Neural cell (in vitro differentiated cells): Measurements from ENCODE around the gene DHX38. TPM values are rescaled to one million over a fixed set of nuclear protein-coding genes. Genes with fewer than 3 reads are reported as not detected.

Experiments used
- H2AFZ ChIP-seq: fragments of 200-600, 300-800 bp; sonication (generic), shearing (Covaris generic); 2 replicates; pipeline ENCODE4 v1.6.0; 2014; ENCODE audit warnings: low read depth, mild to moderate bottlenecking, antibody characterized with exemption, low read length, moderate library complexity
- H3F3A ChIP-seq: fragments of 200-600 bp; shearing (Covaris generic); 2 replicates; pipeline ENCODE4 v1.6.1; 2016; ENCODE audit warnings: mild to moderate bottlenecking, moderate library complexity, mixed read lengths, antibody characterized with exemption, low read length; ENCODE audit not compliant: insufficient read depth, poor library complexity, severe bottlenecking
- H3K27ac ChIP-seq: fragments of 200-600, 300-800 bp; sonication (generic), shearing (Covaris generic); 2 replicates; pipeline ENCODE4 v1.5.1; 2014; ENCODE audit warnings: mild to moderate bottlenecking, low read length, moderate library complexity
- H3K27me3 ChIP-seq: fragments of 300-800, 200-600 bp; sonication (generic), shearing (Covaris generic); 2 replicates; pipeline ENCODE4 v1.6.0; 2014; ENCODE audit warnings: mild to moderate bottlenecking, low read depth, low read length, moderate library complexity; ENCODE audit not compliant: insufficient read depth
- H3K36me3 ChIP-seq: fragments of 300-800, 200-600 bp; sonication (generic), shearing (Covaris generic); 2 replicates; pipeline ENCODE4 v1.5.1; 2014; ENCODE audit warnings: mild to moderate bottlenecking, antibody characterized with exemption, low read length, moderate library complexity; ENCODE audit not compliant: insufficient read depth
- H3K4me2 ChIP-seq: fragments of 300-800, 200-600 bp; sonication (generic), shearing (Covaris generic); 2 replicates; pipeline ENCODE4 v1.6.0; 2014; ENCODE audit warnings: mild to moderate bottlenecking, low read length
- H3K4me3 ChIP-seq: fragments of 300-800, 200-600 bp; sonication (generic), shearing (Covaris generic); 2 replicates; pipeline ENCODE4 v1.5.1; 2014; ENCODE audit warnings: mild to moderate bottlenecking, low read length, moderate library complexity
- H3K79me2 ChIP-seq: fragments of 200-600 bp; shearing (Covaris generic); replicated peaks from 2 replicates; pipeline ENCODE4 v1.6.0; 2014; ENCODE audit warnings: mild to moderate bottlenecking, low read length, moderate library complexity; ENCODE audit not compliant: insufficient read depth
- H3K9ac ChIP-seq: fragments of 300-800, 200-600 bp; sonication (generic), shearing (Covaris generic); 2 replicates; pipeline ENCODE4 v1.6.1; 2016; ENCODE audit warnings: mild to moderate bottlenecking, low read length, mixed read lengths
- H3K9me2 ChIP-seq: fragments of 200-600 bp; shearing (Covaris generic); 2 replicates; pipeline ENCODE4 v1.6.1; 2016; ENCODE audit warnings: mild to moderate bottlenecking, low read length, mixed read lengths; ENCODE audit not compliant: insufficient read depth
- H3K9me3 ChIP-seq: fragments of 200-600, 300-800 bp; sonication (generic), shearing (Covaris generic); 2 replicates; pipeline ENCODE4 v1.6.1; 2016; ENCODE audit warnings: mild to moderate bottlenecking, mixed run types, low read length, moderate library complexity, mixed read lengths
- H4K20me1 ChIP-seq: fragments of 200-600 bp; shearing (Covaris generic); 2 replicates; pipeline ENCODE4 v1.6.1; 2016; ENCODE audit warnings: mild to moderate bottlenecking, mixed run types; ENCODE audit not compliant: insufficient read depth
- EP300 ChIP-seq: fragments of 450-650 bp; conservative IDR thresholded peaks from 2 replicates; pipeline ENCODE4 v1.6.1; 2014; ENCODE audit warnings: antibody characterized with exemption, mild to moderate bottlenecking, moderate library complexity; ENCODE audit not compliant: poor library complexity, severe bottlenecking
- EZH2 ChIP-seq: fragments of 200-600, 300-800 bp; shearing (Covaris generic), sonication (generic); IDR thresholded peaks from 2 replicates; pipeline ENCODE4 v1.6.1; 2014; ENCODE audit warnings: antibody characterized with exemption, low read length, borderline replicate concordance, mild to moderate bottlenecking; ENCODE audit not compliant: insufficient read depth, poor library complexity, severe bottlenecking
- MXI1 ChIP-seq: fragments of 450-650 bp; conservative IDR thresholded peaks from 2 replicates; pipeline ENCODE4 v1.6.1; 2014; ENCODE audit warnings: antibody characterized with exemption, mild to moderate bottlenecking; ENCODE audit not compliant: poor library complexity, severe bottlenecking
- POLR2AphosphoS5 ChIP-seq: IDR thresholded peaks from 2 replicates; pipeline ENCODE4 v1.6.1; 2012
- RAD21 ChIP-seq: fragments of 450-650 bp; conservative IDR thresholded peaks from 2 replicates; pipeline ENCODE4 v1.6.1; 2014; ENCODE audit warnings: antibody characterized with exemption, mild to moderate bottlenecking, moderate library complexity
- REST ChIP-seq: IDR thresholded peaks from 2 replicates; pipeline ENCODE4 v1.6.1; 2012; ENCODE audit warnings: borderline replicate concordance
- SMC3 ChIP-seq: fragments of 450-650 bp; conservative IDR thresholded peaks from 2 replicates; pipeline ENCODE4 v1.6.1; 2014; ENCODE audit warnings: antibody characterized with exemption, mild to moderate bottlenecking, moderate library complexity; ENCODE audit not compliant: poor library complexity
- TAF1 ChIP-seq: IDR thresholded peaks from 2 replicates; pipeline ENCODE4 v1.6.1; 2012; ENCODE audit warnings: low read depth
- polyA plus RNA-seq: library from polyadenylated mRNA; depleted of rRNA; stranded (reverse); fragments of >200 nt; gene quantifications from 2 replicates; pipeline ENCODE4 v1.2.3, GENCODE V29; 2014
- TF ChIP-seq, protein P1 (sequence below): fragments of 450-650 bp; IDR thresholded peaks from 2 replicates; pipeline ENCODE4 v1.5.1; 2014; ENCODE audit warnings: antibody characterized with exemption, mild to moderate bottlenecking, moderate library complexity; ENCODE audit not compliant: poor library complexity, severe bottlenecking

Gene DHX38
- polyA plus RNA-seq, 1 donor from 2014 or later: 48.0 TPM

DNA sequence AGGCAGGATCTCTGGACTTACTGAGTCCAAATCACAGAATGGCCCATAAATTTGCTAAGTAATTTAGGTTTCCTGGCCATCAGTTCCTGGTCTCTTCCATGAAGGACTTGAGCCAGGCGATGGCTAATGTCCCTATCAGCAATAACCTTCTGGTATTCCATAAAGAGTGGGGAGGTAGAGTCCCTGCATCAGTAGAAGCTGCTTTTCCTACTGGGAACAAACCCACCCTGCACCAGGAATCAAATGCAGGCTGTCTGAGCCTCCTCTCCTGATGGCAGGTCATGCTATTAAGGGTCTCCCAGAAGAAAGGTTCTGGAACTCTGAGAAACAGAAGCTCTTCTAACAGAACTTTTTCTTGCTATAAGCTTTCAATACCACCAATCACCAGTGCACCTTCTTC lies 32.1 kb upstream of the DHX38 start (continued):
- TF ChIP-seq EP300: no peak

DNA sequence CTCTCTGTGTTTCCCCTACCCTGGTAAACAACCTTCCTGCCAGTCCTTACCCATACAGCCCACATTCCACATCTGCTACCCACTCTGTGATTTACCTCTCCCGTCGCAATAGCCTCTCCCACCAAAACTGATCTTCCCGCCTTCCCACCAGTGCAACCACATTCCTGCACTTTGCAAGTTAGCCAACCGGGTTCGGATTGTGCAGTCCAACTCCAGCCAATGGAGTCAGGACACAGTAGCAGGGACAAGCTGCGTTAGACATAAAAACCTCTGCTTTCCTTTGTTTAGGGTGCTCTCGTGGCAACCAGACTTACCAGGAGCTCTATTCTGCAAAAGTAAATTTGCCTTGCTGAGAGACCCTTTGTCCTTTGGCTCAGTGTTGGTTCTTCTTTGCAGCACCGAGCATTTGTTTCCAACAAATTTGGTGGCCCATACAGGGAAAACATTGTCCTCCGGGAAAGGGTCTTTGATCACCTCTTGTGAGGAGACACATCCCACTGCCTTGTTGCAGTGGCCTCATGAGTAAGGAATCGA lies 29.2 kb upstream of the DHX38 start:
- no peaks in the 10 kb centered on the region for H3K36me3 ChIP-seq
- no peak for TF ChIP-seq REST
- no peak for TF ChIP-seq EP300
- no peak for TF ChIP-seq POLR2AphosphoS5
- H3K27me3 ChIP-seq: no peaks in the 10 kb centered on the region
- H4K20me1 ChIP-seq: no peaks in the 10 kb centered on the region
- H3F3A ChIP-seq: no peaks in the 10 kb centered on the region
- H3K27ac ChIP-seq: no peak overlapping the region
- no peaks in the 10 kb centered on the region for H3K9me3 ChIP-seq
- no peak overlapping the region for H3K4me2 ChIP-seq
- H2AFZ ChIP-seq: no peak overlapping the region
- H3K4me3 ChIP-seq: no peak overlapping the region
- no peaks in the 10 kb centered on the region for H3K9me2 ChIP-seq
- no peaks in the 10 kb centered on the region for H3K79me2 ChIP-seq
- no peak overlapping the region for H3K9ac ChIP-seq

DNA sequence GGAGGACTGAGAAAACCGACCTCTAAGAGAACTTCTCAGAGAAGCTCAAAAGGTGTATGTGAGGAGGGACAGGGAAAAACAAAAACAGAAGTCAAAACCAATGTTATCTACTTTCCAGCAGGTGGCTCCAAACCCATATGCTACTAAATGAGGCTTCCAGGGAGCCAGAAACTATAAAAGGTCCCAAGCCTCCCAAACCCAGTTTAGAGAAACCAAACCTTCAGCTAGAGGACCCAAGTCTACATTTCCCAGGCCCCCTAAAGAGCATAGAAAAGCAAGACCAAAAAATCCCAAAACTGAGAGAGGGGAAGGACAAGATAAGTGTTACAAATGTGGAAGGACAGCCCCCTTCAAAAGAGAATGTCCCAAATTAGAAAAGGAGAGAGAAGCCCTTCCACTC lies 26.9 kb upstream of the DHX38 start:
- Histone ChIP-seq H3K9ac (no peak overlapping the region), H3K36me3 (no peaks in the 10 kb centered on the region), H3K27me3 (no peaks in the 10 kb centered on the region), H3K9me2 (no peaks in the 10 kb centered on the region), H3K4me2 (no peak overlapping the region), H4K20me1 (no peaks in the 10 kb centered on the region), H3K4me3 (no peak overlapping the region), H3K9me3 (no peaks in the 10 kb centered on the region), H2AFZ (no peak overlapping the region), H3F3A (no peaks in the 10 kb centered on the region), H3K79me2 (no peaks in the 10 kb centered on the region), H3K27ac (no peak overlapping the region)
- peak; percentile 76 for TF ChIP-seq SMC3
- no peak for TF ChIP-seq MXI1
- TF ChIP-seq TAF1: no peak
- TF ChIP-seq, protein P1, sequence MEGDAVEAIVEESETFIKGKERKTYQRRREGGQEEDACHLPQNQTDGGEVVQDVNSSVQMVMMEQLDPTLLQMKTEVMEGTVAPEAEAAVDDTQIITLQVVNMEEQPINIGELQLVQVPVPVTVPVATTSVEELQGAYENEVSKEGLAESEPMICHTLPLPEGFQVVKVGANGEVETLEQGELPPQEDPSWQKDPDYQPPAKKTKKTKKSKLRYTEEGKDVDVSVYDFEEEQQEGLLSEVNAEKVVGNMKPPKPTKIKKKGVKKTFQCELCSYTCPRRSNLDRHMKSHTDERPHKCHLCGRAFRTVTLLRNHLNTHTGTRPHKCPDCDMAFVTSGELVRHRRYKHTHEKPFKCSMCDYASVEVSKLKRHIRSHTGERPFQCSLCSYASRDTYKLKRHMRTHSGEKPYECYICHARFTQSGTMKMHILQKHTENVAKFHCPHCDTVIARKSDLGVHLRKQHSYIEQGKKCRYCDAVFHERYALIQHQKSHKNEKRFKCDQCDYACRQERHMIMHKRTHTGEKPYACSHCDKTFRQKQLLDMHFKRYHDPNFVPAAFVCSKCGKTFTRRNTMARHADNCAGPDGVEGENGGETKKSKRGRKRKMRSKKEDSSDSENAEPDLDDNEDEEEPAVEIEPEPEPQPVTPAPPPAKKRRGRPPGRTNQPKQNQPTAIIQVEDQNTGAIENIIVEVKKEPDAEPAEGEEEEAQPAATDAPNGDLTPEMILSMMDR: peak; percentile 77
- TF ChIP-seq RAD21: peak; percentile 76
- TF ChIP-seq POLR2AphosphoS5: no peak
- no peak for TF ChIP-seq EP300
- no peak for TF ChIP-seq EZH2
- TF ChIP-seq REST: no peak
